Left lung (tissue), 8 donors: Measurements from ENCODE around the gene LBX1. TPM values are rescaled to one million over a fixed set of nuclear protein-coding genes. Genes with fewer than 3 reads are reported as not detected.

Experiments used
- polyA plus RNA-seq, 6 donors: library from polyadenylated mRNA; unstranded; fragments of 120-200 nt; gene quantifications; one replicate each; pipeline ENCODE4 v1.2.1, GENCODE V29; 2013; ENCODE audit not compliant: insufficient read length in 6 of 6
- total RNA-seq, 2 donors: library from RNA; stranded (reverse); fragmentation: NEBNext Ultra II Directional; extraction: Animal tissue kit (Norgen Biotek cat#: 25700); gene quantifications; one replicate each; pipeline ENCODE4 v1.2.1, GENCODE V29; 2021
- donor health status: DM: no; HTN: yes; CAD: no.
- donor health status: DM: no; HTN: no; CAD: no.

Gene LBX1
- total and polyA plus RNA-seq, 8 donors, result 0.18 to 0.75 (median 0.40) TPM

Other genes with a start within 250 kb of the LBX1 start
- 10 to 100 TPM; 55.0 to 67.9 TPM for gene MRPL43, start 242.0 kb downstream of the LBX1 start, total RNA-seq
- gene MRPL43, start 242.0 kb downstream of the LBX1 start, polyA plus RNA-seq, result 100 to 1,000 TPM in 1 of 6 donors, 10 to 100 TPM in 5; 75.7 to 103 (median 86.4) TPM
- 1 to 10 TPM; 3.4 to 6.6 TPM for gene TWNK, start 241.9 kb downstream of the LBX1 start, total RNA-seq
- gene TWNK, start 241.9 kb downstream of the LBX1 start, polyA plus RNA-seq, result 10 to 100 TPM in 5 of 6 donors, 1 to 10 TPM in 1; 9.2 to 12.5 (median 10.6) TPM
- 10 to 100 TPM; 47.6 to 48.6 TPM for gene LZTS2, start 229.7 kb downstream of the LBX1 start, total RNA-seq
- gene LZTS2, start 229.7 kb downstream of the LBX1 start, polyA plus RNA-seq, result 10 to 100 TPM; 45.2 to 65.7 (median 59.1) TPM
- under 1 TPM; 0.58 to 0.96 TPM for gene PDZD7, start 198.3 kb downstream of the LBX1 start, total RNA-seq
- under 1 TPM; 0.41 to 0.80 (median 0.71) TPM for gene PDZD7, start 198.3 kb downstream of the LBX1 start, polyA plus RNA-seq
- gene SFXN3, start 198.2 kb downstream of the LBX1 start, total RNA-seq, result 10 to 100 TPM; 67.2 to 79.0 TPM
- 10 to 100 TPM; 20.8 to 29.6 (median 22.5) TPM for gene SFXN3, start 198.2 kb downstream of the LBX1 start, polyA plus RNA-seq
- gene KAZALD1, start 167.5 kb downstream of the LBX1 start, total RNA-seq, result 10 to 100 TPM in 1 of 2 donors, 1 to 10 TPM in 1; 7.1 to 12.0 TPM
- gene KAZALD1, start 167.5 kb downstream of the LBX1 start, polyA plus RNA-seq, result 10 to 100 TPM in 5 of 6 donors, 1 to 10 TPM in 1; 9.3 to 17.0 (median 14.2) TPM
- gene TLX1, start 98.2 kb downstream of the LBX1 start, total RNA-seq, result not detected
- gene TLX1, start 98.2 kb downstream of the LBX1 start, polyA plus RNA-seq, result not detected
- gene BTRC, start 124.7 kb upstream of the LBX1 start, total RNA-seq, result 10 to 100 TPM; 16.8 to 19.0 TPM
- gene BTRC, start 124.7 kb upstream of the LBX1 start, polyA plus RNA-seq, result 10 to 100 TPM; 24.6 to 28.7 (median 26.0) TPM